Measurements from ENCODE around the gene ZC2HC1C. TPM values are rescaled to one million over a fixed set of nuclear protein-coding genes. Genes with fewer than 3 reads are reported as not detected.
A peak's percentile ranks its signal among the peaks of the same experiment; 100 is the strongest.

Gene ZC2HC1C
- total and polyA plus RNA-seq, 2 of the 13 experiments (the other 11 are each of a cell fraction or from before 2014, with no cell fraction given) = 3.3 to 3.5 TPM

DNA sequence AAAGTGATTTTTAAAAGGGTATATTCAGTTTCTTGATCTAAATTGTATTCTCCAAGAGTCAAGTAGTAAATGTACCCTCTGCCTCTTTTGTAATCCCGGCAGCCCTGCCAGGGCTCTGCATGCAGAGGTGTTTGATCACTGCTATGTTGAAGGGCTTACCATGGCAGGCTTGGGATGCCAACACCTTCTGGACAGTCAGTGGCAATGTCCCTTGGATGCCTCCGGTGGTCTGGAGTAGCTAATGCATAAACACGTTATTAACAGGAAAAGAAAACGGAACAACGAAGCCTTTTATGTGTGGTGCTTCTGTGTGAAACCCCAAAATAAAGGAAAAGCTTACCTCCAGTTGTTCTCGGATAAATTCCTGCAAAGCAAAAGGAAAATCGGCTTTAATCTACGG is 46.8 kb upstream of the ZC2HC1C start:
- no peaks in the 10 kb centered on the region for H4K20me1 ChIP-seq (ENCODE audit: insufficient read depth, low read length)
- H3K4me3 ChIP-seq (replicated peaks in 1 of 3; ENCODE audit: insufficient read depth in 1 of 3, low read depth in 2 of 3, low read length in 3 of 3) = no peak overlapping the region
- peak; percentile 90 for ATAC-seq
- H3K36me3 ChIP-seq (replicated peaks in 1 of 2; ENCODE audit: control insufficient read depth in 1 of 2, insufficient read depth in 2 of 2, low read length in 2 of 2) = peaks cover 8 to 51% of the 10 kb centered on the region in 2 experiments
- BruUV-seq (replicated peaks) = no TSS peak
- H3K4me2 ChIP-seq (ENCODE audit: low read depth, low read length) = no peak overlapping the region
- no peaks in the 10 kb centered on the region for H3K4me1 ChIP-seq (ENCODE audit: insufficient read depth, low read length)
- no peaks in the 10 kb centered on the region for H3K9me3 ChIP-seq (ENCODE audit: low read length)
- ChIA-PET CTCF (ENCODE audit: low intra/inter-chr PET ratio, low total read pairs) (no interaction called here), POLR2A (interaction anchor here (1.3 to 1.9 kb wide), 2 partner anchors 47 to 71 kb away, joined by 4 to 5 read pairs; partner anchors contain the start of gene ZC2HC1C)
- no peak overlapping the region for H3K9ac ChIP-seq (ENCODE audit: insufficient read depth, low read depth, low read length)
- H3K27ac ChIP-seq (ENCODE audit: extremely low read length, insufficient read depth, low read length) = no peak overlapping the region
- TF ChIP-seq, protein P1, sequence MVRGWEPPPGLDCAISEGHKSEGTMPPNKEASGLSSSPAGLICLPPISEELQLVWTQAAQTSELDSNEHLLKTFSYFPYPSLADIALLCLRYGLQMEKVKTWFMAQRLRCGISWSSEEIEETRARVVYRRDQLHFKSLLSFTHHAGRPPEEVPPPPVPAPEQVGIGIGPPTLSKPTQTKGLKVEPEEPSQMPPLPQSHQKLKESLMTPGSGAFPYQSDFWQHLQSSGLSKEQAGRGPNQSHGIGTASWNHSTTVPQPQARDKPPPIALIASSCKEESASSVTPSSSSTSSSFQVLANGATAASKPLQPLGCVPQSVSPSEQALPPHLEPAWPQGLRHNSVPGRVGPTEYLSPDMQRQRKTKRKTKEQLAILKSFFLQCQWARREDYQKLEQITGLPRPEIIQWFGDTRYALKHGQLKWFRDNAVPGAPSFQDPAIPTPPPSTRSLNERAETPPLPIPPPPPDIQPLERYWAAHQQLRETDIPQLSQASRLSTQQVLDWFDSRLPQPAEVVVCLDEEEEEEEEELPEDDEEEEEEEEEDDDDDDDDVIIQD (CRISPR knock-in tag; IDR thresholded peaks at IDR 0.05; ENCODE audit: low read depth) = peak; percentile 27; the same call in 1 of the 2 replicates
- TF ChIP-seq, protein P2, sequence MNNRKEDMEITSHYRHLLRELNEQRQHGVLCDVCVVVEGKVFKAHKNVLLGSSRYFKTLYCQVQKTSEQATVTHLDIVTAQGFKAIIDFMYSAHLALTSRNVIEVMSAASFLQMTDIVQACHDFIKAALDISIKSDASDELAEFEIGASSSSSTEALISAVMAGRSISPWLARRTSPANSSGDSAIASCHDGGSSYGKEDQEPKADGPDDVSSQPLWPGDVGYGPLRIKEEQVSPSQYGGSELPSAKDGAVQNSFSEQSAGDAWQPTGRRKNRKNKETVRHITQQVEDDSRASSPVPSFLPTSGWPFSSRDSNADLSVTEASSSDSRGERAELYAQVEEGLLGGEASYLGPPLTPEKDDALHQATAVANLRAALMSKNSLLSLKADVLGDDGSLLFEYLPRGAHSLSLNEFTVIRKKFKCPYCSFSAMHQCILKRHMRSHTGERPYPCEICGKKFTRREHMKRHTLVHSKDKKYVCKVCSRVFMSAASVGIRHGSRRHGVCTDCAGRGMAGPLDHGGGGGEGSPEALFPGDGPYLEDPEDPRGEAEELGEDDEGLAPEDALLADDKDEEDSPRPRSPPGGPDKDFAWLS (CRISPR knock-in tag; IDR thresholded peaks at IDR 0.05; ENCODE audit: borderline replicate concordance) = no peak
- peak; percentile 13; the same call in 1 of the 2 replicates for TF ChIP-seq ZMYM4 (CRISPR knock-in tag; IDR thresholded peaks at IDR 0.05)
- 0 out of 2 replicates have a peak, but pooled peaks have one; percentile 35 for TF ChIP-seq RAD21 (CRISPR knock-in tag; IDR thresholded peaks at IDR 0.05)
- peak; percentile 31 for TF ChIP-seq XRCC5 (optimal IDR thresholded peaks at IDR 0.05; ENCODE audit: low read length)
- no peak for TF ChIP-seq YEATS4 (CRISPR knock-in tag; IDR thresholded peaks at IDR 0.05; ENCODE audit: borderline replicate concordance)
- TF ChIP-seq SMC3 (IDR thresholded peaks at IDR 0.05; ENCODE audit: low read length) = peak; percentile 18; the same call in 1 of the 2 replicates
- peak; percentile 70 for TF ChIP-seq STAG1 (CRISPR knock-in tag; IDR thresholded peaks at IDR 0.05)
- TF ChIP-seq ZNF496 (CRISPR knock-in tag; IDR thresholded peaks at IDR 0.05; ENCODE audit: insufficient replicate concordance) = no peak
- TF ChIP-seq ZNF264 (CRISPR knock-in tag; IDR thresholded peaks at IDR 0.05) = 0 out of 2 replicates have a peak, but pooled peaks have one; percentile 64
- TF ChIP-seq, protein P3, sequence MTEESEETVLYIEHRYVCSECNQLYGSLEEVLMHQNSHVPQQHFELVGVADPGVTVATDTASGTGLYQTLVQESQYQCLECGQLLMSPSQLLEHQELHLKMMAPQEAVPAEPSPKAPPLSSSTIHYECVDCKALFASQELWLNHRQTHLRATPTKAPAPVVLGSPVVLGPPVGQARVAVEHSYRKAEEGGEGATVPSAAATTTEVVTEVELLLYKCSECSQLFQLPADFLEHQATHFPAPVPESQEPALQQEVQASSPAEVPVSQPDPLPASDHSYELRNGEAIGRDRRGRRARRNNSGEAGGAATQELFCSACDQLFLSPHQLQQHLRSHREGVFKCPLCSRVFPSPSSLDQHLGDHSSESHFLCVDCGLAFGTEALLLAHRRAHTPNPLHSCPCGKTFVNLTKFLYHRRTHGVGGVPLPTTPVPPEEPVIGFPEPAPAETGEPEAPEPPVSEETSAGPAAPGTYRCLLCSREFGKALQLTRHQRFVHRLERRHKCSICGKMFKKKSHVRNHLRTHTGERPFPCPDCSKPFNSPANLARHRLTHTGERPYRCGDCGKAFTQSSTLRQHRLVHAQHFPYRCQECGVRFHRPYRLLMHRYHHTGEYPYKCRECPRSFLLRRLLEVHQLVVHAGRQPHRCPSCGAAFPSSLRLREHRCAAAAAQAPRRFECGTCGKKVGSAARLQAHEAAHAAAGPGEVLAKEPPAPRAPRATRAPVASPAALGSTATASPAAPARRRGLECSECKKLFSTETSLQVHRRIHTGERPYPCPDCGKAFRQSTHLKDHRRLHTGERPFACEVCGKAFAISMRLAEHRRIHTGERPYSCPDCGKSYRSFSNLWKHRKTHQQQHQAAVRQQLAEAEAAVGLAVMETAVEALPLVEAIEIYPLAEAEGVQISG (CRISPR knock-in tag; IDR thresholded peaks at IDR 0.05) = peak; percentile 81
- TF ChIP-seq, protein P4, sequence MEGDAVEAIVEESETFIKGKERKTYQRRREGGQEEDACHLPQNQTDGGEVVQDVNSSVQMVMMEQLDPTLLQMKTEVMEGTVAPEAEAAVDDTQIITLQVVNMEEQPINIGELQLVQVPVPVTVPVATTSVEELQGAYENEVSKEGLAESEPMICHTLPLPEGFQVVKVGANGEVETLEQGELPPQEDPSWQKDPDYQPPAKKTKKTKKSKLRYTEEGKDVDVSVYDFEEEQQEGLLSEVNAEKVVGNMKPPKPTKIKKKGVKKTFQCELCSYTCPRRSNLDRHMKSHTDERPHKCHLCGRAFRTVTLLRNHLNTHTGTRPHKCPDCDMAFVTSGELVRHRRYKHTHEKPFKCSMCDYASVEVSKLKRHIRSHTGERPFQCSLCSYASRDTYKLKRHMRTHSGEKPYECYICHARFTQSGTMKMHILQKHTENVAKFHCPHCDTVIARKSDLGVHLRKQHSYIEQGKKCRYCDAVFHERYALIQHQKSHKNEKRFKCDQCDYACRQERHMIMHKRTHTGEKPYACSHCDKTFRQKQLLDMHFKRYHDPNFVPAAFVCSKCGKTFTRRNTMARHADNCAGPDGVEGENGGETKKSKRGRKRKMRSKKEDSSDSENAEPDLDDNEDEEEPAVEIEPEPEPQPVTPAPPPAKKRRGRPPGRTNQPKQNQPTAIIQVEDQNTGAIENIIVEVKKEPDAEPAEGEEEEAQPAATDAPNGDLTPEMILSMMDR (CRISPR knock-in tag; IDR thresholded peaks at IDR 0.05) = peak; percentile 52
- H3K79me2 ChIP-seq (ENCODE audit: insufficient read depth, low read length) = no peaks in the 10 kb centered on the region
- intact Hi-C loops (cut with micrococcal nuclease; ENCODE audit: unreplicated experiment) = loop anchor here (1.0 to 2.0 kb wide), 2 partner anchors 76 to 108 kb away; no protein-coding TSS in a partner anchor
- in situ Hi-C loops (cut with HindIII; ENCODE audit: extremely low pct_ligation_motif_present, low pct_unique_long_range_greater_than_20kb) = no loop called here
- no peak overlapping the region for H2AFZ ChIP-seq (ENCODE audit: low read length)
- 89% methylated on average over 8 of the region's 8 CpGs for WGBS (ENCODE audit: low lambda C conversion rate)
- peak; percentile 40 for DNase-seq (ENCODE audit: low spot score)
- H3K27me3 ChIP-seq (ENCODE audit: control insufficient read depth in 1 of 2, insufficient read depth in 2 of 2, low read length in 2 of 2) = no peaks in the 10 kb centered on the region; a peak in 1 of 5 replicates
- peak; percentile 75 for FAIRE-seq
